Natural killer cell (primary cell): ENCODE measurements around the gene WEE2. TPM values are rescaled to one million over a fixed set of nuclear protein-coding genes. Genes with fewer than 3 reads are reported as not detected.

Experiments
- ATAC-seq, 3 donors: fragments of 150-1000 bp in 2 of 3; fragments of 200-7000 bp in 1 of 3; cut with Tn5 transposase; 1 replicate in 1 of 3; 2 replicates in 2 of 3; pipeline ENCODE4 v1.10.0; 2021; ENCODE audit warnings: mild to moderate bottlenecking in 2 of 3, moderate library complexity in 2 of 3
- DNase-seq, 2 donors: peaks; one replicate each; pipeline versions ENCODE4 v3.0.0 to v3.0.0-alpha.2; 2013 to 2021; ENCODE audit warnings: mixed read lengths in 1 of 2
- H3K27ac ChIP-seq: one replicate; pipeline ENCODE4 v1.5.1; 2013; ENCODE audit warnings: mild to moderate bottlenecking, low read length
- H3K27me3 ChIP-seq: one replicate; pipeline ENCODE4 v1.6.1; 2013; ENCODE audit warnings: low read length; ENCODE audit not compliant: control insufficient read depth, insufficient read depth
- H3K36me3 ChIP-seq: one replicate; pipeline ENCODE4 v1.6.1; 2013; ENCODE audit warnings: low read length; ENCODE audit not compliant: control insufficient read depth, insufficient read depth
- H3K4me1 ChIP-seq: one replicate; pipeline ENCODE4 v1.6.1; 2013; ENCODE audit warnings: low read length; ENCODE audit not compliant: control insufficient read depth, insufficient read depth
- H3K4me3 ChIP-seq: one replicate; pipeline ENCODE4 v1.5.1; 2013; ENCODE audit warnings: low read length
- H3K9me3 ChIP-seq: one replicate; pipeline ENCODE4 v1.6.1; 2013; ENCODE audit warnings: low read length; ENCODE audit not compliant: control insufficient read depth, insufficient read depth
- H3K27ac Mint-ChIP-seq, 2 donors: one replicate each; pipeline ENCODE4 v1.8.0; 2022; ENCODE audit warnings: mild to moderate bottlenecking in 2 of 2, mixed read lengths in 2 of 2, moderate library complexity in 1 of 2
- H3K27me3 Mint-ChIP-seq, 2 donors: one replicate each; pipeline ENCODE4 v1.8.0; 2022; ENCODE audit warnings: low read depth in 2 of 2, mixed read lengths in 2 of 2
- H3K36me3 Mint-ChIP-seq: one replicate; pipeline ENCODE4 v1.8.0; 2022; ENCODE audit warnings: mixed read lengths
- H3K4me1 Mint-ChIP-seq, 2 donors: one replicate each; pipeline ENCODE4 v1.8.0; 2022; ENCODE audit warnings: mixed read lengths in 2 of 2
- H3K4me3 Mint-ChIP-seq: one replicate; pipeline ENCODE4 v1.8.0; 2022; ENCODE audit warnings: mild to moderate bottlenecking, moderate library complexity, mixed read lengths
- H3K9me3 Mint-ChIP-seq, 2 donors: one replicate each; pipeline ENCODE4 v1.8.0; 2022; ENCODE audit warnings: mixed read lengths in 2 of 2
- WGBS: methylation state at CpG from one replicate; pipeline ENCODE4 v1.1.7; 2013; ENCODE audit warnings: missing lambda C conversion rate; ENCODE audit not compliant: insufficient coverage; 5-methylcytosine and 5-hydroxymethylcytosine counted together
- intact Hi-C: fragments of 100-400 bp; cut with micrococcal nuclease; formaldehyde crosslinking; loops from one replicate; pipeline ENCODE4 v1.14.2; 2022
- total RNA-seq, 4 donors: library from RNA; stranded (reverse); fragments of 120-200 nt in 1 of 4; gene quantifications; one replicate each; pipeline versions ENCODE4 v1.2.3 to v1.2.4, GENCODE V29; 2013 to 2022
- TF ChIP-seq, protein P1 (sequence below): fragments of 200-600 bp; IDR thresholded peaks from one replicate; pipeline ENCODE4 v1.8.0; 2022; ENCODE audit warnings: antibody characterized with exemption

WEE2 gene
- under 1 TPM; 0.16 to 0.68 (median 0.23) TPM for total RNA-seq
- total RNA-seq (2013) = 0.18 TPM

GRCh38 chr7:141708351-141708750, at the start of gene WEE2:
TSS of gene WEE2 (plus strand) at chr7:141708353. CDS start at chr7:141708759, 406 bp downstream.
- Mint-ChIP-seq H3K9me3 (no peaks in the 10 kb centered on the region), H3K27me3 (peaks cover 0 to 4% of the 10 kb centered on the region in 2 donors), H3K36me3 (no peaks in the 10 kb centered on the region), H3K27ac (no peak within 1 kb of the TSS), H3K4me3 (no peak within 1 kb of the TSS), H3K4me1 (peaks cover 14 to 21% of the 10 kb centered on the region in 2 donors)
- Histone ChIP-seq H3K4me1 (no peaks in the 10 kb centered on the region), H3K27me3 (no peaks in the 10 kb centered on the region), H3K9me3 (no peaks in the 10 kb centered on the region), H3K4me3 (no peak within 1 kb of the TSS), H3K36me3 (no peaks in the 10 kb centered on the region), H3K27ac (no peak within 1 kb of the TSS)
- DNase-seq (no peak), ATAC-seq (no peak)
- over 99% methylated on average over 6 of the region's 6 CpGs for WGBS
- intact Hi-C loops = no loop called here
- TF ChIP-seq, protein P1, sequence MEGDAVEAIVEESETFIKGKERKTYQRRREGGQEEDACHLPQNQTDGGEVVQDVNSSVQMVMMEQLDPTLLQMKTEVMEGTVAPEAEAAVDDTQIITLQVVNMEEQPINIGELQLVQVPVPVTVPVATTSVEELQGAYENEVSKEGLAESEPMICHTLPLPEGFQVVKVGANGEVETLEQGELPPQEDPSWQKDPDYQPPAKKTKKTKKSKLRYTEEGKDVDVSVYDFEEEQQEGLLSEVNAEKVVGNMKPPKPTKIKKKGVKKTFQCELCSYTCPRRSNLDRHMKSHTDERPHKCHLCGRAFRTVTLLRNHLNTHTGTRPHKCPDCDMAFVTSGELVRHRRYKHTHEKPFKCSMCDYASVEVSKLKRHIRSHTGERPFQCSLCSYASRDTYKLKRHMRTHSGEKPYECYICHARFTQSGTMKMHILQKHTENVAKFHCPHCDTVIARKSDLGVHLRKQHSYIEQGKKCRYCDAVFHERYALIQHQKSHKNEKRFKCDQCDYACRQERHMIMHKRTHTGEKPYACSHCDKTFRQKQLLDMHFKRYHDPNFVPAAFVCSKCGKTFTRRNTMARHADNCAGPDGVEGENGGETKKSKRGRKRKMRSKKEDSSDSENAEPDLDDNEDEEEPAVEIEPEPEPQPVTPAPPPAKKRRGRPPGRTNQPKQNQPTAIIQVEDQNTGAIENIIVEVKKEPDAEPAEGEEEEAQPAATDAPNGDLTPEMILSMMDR = no peak

GRCh38 chr7:141659501-141659900, 48.7 kb upstream of the WEE2 start:
- Mint-ChIP-seq H3K36me3 (peaks cover 8% of the 10 kb centered on the region), H3K27me3 (no peaks in the 10 kb centered on the region), H3K4me1 (peaks cover 3 to 17% of the 10 kb centered on the region in 2 donors), H3K4me3 (no peak overlapping the region), H3K27ac (peak overlapping the region; percentile 67 to 77), H3K9me3 (no peaks in the 10 kb centered on the region)
- intact Hi-C loops = loop anchor here (10.0 kb wide), 1 partner anchor 105 kb away; the partner anchor contains the start of gene AGK
- H3K4me1 ChIP-seq = peaks cover 12% of the 10 kb centered on the region
- DNase-seq (no peak), ATAC-seq (no peak)
- TF ChIP-seq, protein P1 = no peak
- no peak overlapping the region for H3K27ac ChIP-seq
- no peaks in the 10 kb centered on the region for H3K27me3 ChIP-seq
- no peaks in the 10 kb centered on the region for H3K9me3 ChIP-seq
- no peak overlapping the region for H3K4me3 ChIP-seq
- peaks cover 49% of the 10 kb centered on the region for H3K36me3 ChIP-seq
- WGBS = 76% methylated on average over 6 of the region's 6 CpGs

DNA sequence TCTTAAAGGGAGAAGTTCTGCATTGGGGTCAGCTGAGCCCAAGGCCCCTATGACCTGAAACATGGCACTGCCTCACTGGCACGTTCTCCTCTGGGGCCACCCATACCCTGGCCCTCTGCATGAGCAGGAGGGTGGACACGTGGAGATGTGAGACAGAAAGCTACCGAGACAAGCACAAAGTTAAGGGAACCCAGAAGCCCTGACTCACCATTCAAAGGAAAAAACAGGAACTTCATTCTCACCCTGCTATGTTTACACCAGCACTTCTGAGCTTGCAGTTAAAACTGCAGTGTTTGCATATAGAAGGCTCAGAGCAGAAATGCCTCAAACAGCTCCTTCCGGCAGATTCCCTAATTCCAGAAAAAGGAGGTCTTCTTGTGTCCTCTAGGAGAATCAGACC, 47.9 kb upstream of the WEE2 start:
- no peaks in the 10 kb centered on the region for H3K27me3 Mint-ChIP-seq

More for the DNA sequence above, 47.9 kb upstream of the WEE2 start:
- TF ChIP-seq, protein P1 = no peak
- no peaks in the 10 kb centered on the region for H3K36me3 Mint-ChIP-seq
- ATAC-seq (peak in 2 of 3 donors; percentile 22 to 55), DNase-seq (no peak)
- intact Hi-C loops = no loop called here
- Histone ChIP-seq H3K27me3 (no peaks in the 10 kb centered on the region), H3K36me3 (peaks cover 45% of the 10 kb centered on the region), H3K4me3 (no peak overlapping the region), H3K4me1 (peaks cover 12% of the 10 kb centered on the region), H3K27ac (no peak overlapping the region), H3K9me3 (no peaks in the 10 kb centered on the region)
- 35% methylated on average over 4 of the region's 4 CpGs for WGBS
- peak overlapping the region; percentile 67 to 77 for H3K27ac Mint-ChIP-seq
- no peaks in the 10 kb centered on the region for H3K9me3 Mint-ChIP-seq
- H3K4me1 Mint-ChIP-seq = peaks cover 0 to 14% of the 10 kb centered on the region in 2 donors
- H3K4me3 Mint-ChIP-seq = no peak overlapping the region
